SK-N-SH (cell line): ENCODE measurements around the gene RNASE2. TPM values are rescaled to one million over a fixed set of nuclear protein-coding genes. Genes with fewer than 3 reads are reported as not detected.

Experiments
- CTCF ChIA-PET: fragments of 300-600, 350-600 bp; formaldehyde crosslinking; extraction: SDS; loops from one replicate; lab custom pipeline; 2021; lab: Yijun Ruan, JAX
- POLR2A ChIA-PET: fragments of 350-600 bp; sonication (Branson Sonifier 250); formaldehyde crosslinking; extraction: SDS; loops from one replicate; lab custom pipeline; 2020; ENCODE audit warnings: antibody characterized with exemption, inconsistent platforms; lab: Yijun Ruan, JAX
- DNase-seq: peaks from one replicate; pipeline ENCODE4 v3.0.0; 2012
- H2AFZ ChIP-seq: fragments of 200-600 bp; sonication (generic); 2 replicates; pipeline ENCODE4 v1.8.1; 2016; ENCODE audit warnings: antibody characterized with exemption, mild to moderate bottlenecking, low read depth
- H3F3A ChIP-seq: fragments of 200-600 bp; sonication (generic); replicated peaks from 2 replicates; pipeline ENCODE3; 2016; ENCODE audit warnings: antibody characterized with exemption, mild to moderate bottlenecking; ENCODE audit not compliant: insufficient read depth
- H3K27ac ChIP-seq, 2 experiments: fragments of 200-500 bp in 1 of 2; fragments of 200-600 bp in 1 of 2; sonication (Bioruptor generic) in 1 of 2; sonication (generic), shearing (Covaris generic) in 1 of 2; 2 replicates each; pipeline versions ENCODE4 v1.5.1 to v1.6.1; 2014 to 2016; ENCODE audit warnings: low read depth in 2 of 2, inconsistent platforms in 1 of 2, low read length in 1 of 2, mild to moderate bottlenecking in 1 of 2, mixed read lengths in 1 of 2
- H3K27me3 ChIP-seq: fragments of 200-600 bp; sonication (generic), shearing (Covaris generic); 2 replicates; pipeline ENCODE4 v1.6.1; 2016; ENCODE audit warnings: mixed run types; ENCODE audit not compliant: insufficient read depth
- H3K36me3 ChIP-seq, 2 experiments: fragments of 200-500 bp in 1 of 2; fragments of 200-600 bp in 1 of 2; sonication (Bioruptor generic) in 1 of 2; sonication (generic) in 1 of 2; replicated peaks in 1 of 2; 2 replicates each; pipeline versions ENCODE3 to v1.5.1; 2014 to 2016; ENCODE audit warnings: low read length in 1 of 2, mild to moderate bottlenecking in 1 of 2; ENCODE audit not compliant: insufficient read depth in 2 of 2, control insufficient read depth in 1 of 2
- H3K4me1 ChIP-seq, 2 experiments: fragments of 200-500 bp in 1 of 2; fragments of 200-600 bp in 1 of 2; sonication (Bioruptor generic) in 1 of 2; sonication (generic), shearing (Covaris generic) in 1 of 2; 2 replicates each; pipeline versions ENCODE4 v1.5.1 to v1.6.1; 2014 to 2016; ENCODE audit warnings: low read depth in 1 of 2, low read length in 1 of 2, mixed run types in 1 of 2; ENCODE audit not compliant: insufficient read depth in 2 of 2, control insufficient read depth in 1 of 2
- H3K4me2 ChIP-seq: fragments of 200-600 bp; sonication (generic), shearing (Covaris generic); 2 replicates; pipeline ENCODE4 v1.6.1; 2017; ENCODE audit warnings: mixed run types
- H3K4me3 ChIP-seq, 2 experiments: fragments of 200-500 bp in 1 of 2; fragments of 200-600 bp in 1 of 2; sonication (Bioruptor generic) in 1 of 2; sonication (generic), shearing (Covaris generic) in 1 of 2; 2 replicates each; pipeline versions ENCODE4 v1.5.1 to v1.8.1; 2014 to 2016; ENCODE audit warnings: low read depth in 2 of 2, inconsistent platforms in 1 of 2, low read length in 1 of 2, mild to moderate bottlenecking in 1 of 2, mixed read lengths in 1 of 2, moderate library complexity in 1 of 2
- H3K79me2 ChIP-seq: fragments of 200-600 bp; sonication (generic); 2 replicates; pipeline ENCODE4 v1.8.1; 2017; ENCODE audit warnings: mild to moderate bottlenecking; ENCODE audit not compliant: insufficient read depth
- H3K9ac ChIP-seq: fragments of 200-600 bp; sonication (generic); 2 replicates; pipeline ENCODE4 v1.6.1; 2017; ENCODE audit warnings: mixed run types
- H3K9me2 ChIP-seq: fragments of 200-600 bp; sonication (generic); 2 replicates; pipeline ENCODE4 v1.6.1; 2017; ENCODE audit warnings: mixed run types
- H3K9me3 ChIP-seq: fragments of 200-600 bp; sonication (generic); 2 replicates; pipeline ENCODE4 v1.6.1; 2017; ENCODE audit warnings: mixed run types, mild to moderate bottlenecking, moderate library complexity
- H4K20me1 ChIP-seq: fragments of 200-600 bp; sonication (generic); 2 replicates; pipeline ENCODE4 v1.6.1; 2017; ENCODE audit warnings: mild to moderate bottlenecking, mixed run types; ENCODE audit not compliant: insufficient read depth
- ELF1 ChIP-seq: IDR thresholded peaks from 2 replicates; pipeline ENCODE4 v1.4.0; 2012
- EP300 ChIP-seq, 2 experiments: IDR thresholded peaks; 2 replicates each; pipeline versions ENCODE4 v1.4.0 to v1.6.1; 2012; ENCODE audit warnings: borderline replicate concordance in 1 of 2, low read depth in 1 of 2, low read length in 1 of 2
- FOSL2 ChIP-seq: IDR thresholded peaks from 2 replicates; pipeline ENCODE4 v1.4.0; 2012; ENCODE audit warnings: low read depth, mild to moderate bottlenecking, moderate library complexity, borderline replicate concordance
- FOXM1 ChIP-seq: IDR thresholded peaks from 2 replicates; pipeline ENCODE4 v1.4.0; 2012; ENCODE audit warnings: low read depth, mild to moderate bottlenecking
- GABPA ChIP-seq: IDR thresholded peaks from 2 replicates; pipeline ENCODE4 v1.4.0; 2012; ENCODE audit warnings: low read depth, mild to moderate bottlenecking
- GATA2 ChIP-seq: sonication (generic); formaldehyde crosslinking; IDR thresholded peaks from 2 replicates; pipeline ENCODE4 v1.5.0; 2020; ENCODE audit warnings: mild to moderate bottlenecking, missing genetic modification reagents
- JUND ChIP-seq: IDR thresholded peaks from 2 replicates; pipeline ENCODE4 v1.4.0; 2012
- NFIC ChIP-seq: IDR thresholded peaks from 2 replicates; pipeline ENCODE4 v1.4.0; 2012; ENCODE audit warnings: borderline replicate concordance
- NRF1 ChIP-seq: IDR thresholded peaks from 2 replicates; pipeline ENCODE4 v1.6.1; 2012; ENCODE audit warnings: low read depth, mild to moderate bottlenecking, low read length
- RAD21 ChIP-seq: IDR thresholded peaks from 2 replicates; pipeline ENCODE4 v1.6.1; 2012; ENCODE audit warnings: mild to moderate bottlenecking, low read length
- SMC3 ChIP-seq: IDR thresholded peaks from 2 replicates; pipeline ENCODE4 v1.6.1; 2012; ENCODE audit warnings: low read depth, low read length, improper control_type of control experiment
- TAF1 ChIP-seq: IDR thresholded peaks from 2 replicates; pipeline ENCODE4 v1.6.1; 2012; ENCODE audit warnings: low read depth, mild to moderate bottlenecking, low read length, moderate library complexity, borderline replicate concordance
- TCF12 ChIP-seq: IDR thresholded peaks from 2 replicates; pipeline ENCODE4 v1.4.0; 2012
- WGBS: methylation state at CpG from one replicate; pipeline ENCODE4 v1.1.6; 2017; ENCODE audit warnings: low lambda C conversion rate; 5-methylcytosine and 5-hydroxymethylcytosine counted together
- polyA plus RNA-seq, 3 experiments: library from polyadenylated mRNA; depleted of rRNA; stranded (reverse); fragments of >200 nt; gene quantifications; 2 replicates each; pipeline ENCODE4 v1.2.3, GENCODE V29; 2012
- TF ChIP-seq, protein P1 (sequence below): fragments of 150-350 bp; IDR thresholded peaks from 2 replicates; pipeline ENCODE4 v1.6.1; 2017; ENCODE audit warnings: antibody characterized with exemption, low read length, low read depth, borderline replicate concordance
- TF ChIP-seq, protein P2 (sequence below): fragments of 200-600 bp; sonication (generic); IDR thresholded peaks from 2 replicates; pipeline ENCODE4 v1.6.1; 2017; ENCODE audit warnings: antibody characterized with exemption, mild to moderate bottlenecking, moderate library complexity
- TF ChIP-seq, protein P3 (sequence below): IDR thresholded peaks from 2 replicates; pipeline ENCODE4 v1.4.0; 2012; ENCODE audit warnings: low read depth, borderline replicate concordance

The RNASE2 gene
- polyA plus RNA-seq, 1 of the 3 experiments (the other 2 are of a cell fraction) = not detected

DNA sequence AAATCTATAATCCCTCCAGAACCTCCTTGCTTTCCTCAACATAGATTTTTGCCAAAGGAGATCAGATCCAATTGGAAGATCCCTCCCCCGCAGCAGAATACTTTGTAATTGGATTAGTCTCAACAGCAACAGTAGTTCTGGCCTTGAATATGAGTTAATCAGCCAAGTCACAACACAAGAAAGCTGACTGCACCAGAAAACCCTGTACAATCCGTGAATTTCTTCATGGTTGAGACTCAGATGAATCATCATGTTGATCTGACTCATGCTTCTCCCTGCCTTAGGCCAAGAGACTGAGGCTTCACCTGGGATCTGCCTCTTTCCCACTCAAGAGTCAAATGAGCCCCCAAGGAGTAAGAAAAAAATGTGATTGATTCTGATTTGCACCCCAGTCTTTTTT lies 31.5 kb downstream of the RNASE2 start:
- ChIA-PET CTCF (interaction anchor here (2.8 kb wide), 1 partner anchor 15 kb away, joined by 22 read pairs; no protein-coding TSS in a partner anchor), POLR2A (no interaction called here)
- Histone ChIP-seq H3K79me2 (peaks cover 19% of the 10 kb centered on the region), H3K9me3 (no peaks in the 10 kb centered on the region), H3K27ac (peak overlapping the region in 1 of 2 experiments; percentile 57; a peak in 2 of 4 replicates), H3K36me3 (peaks cover under 1 to 11% of the 10 kb centered on the region in 2 experiments), H3K9me2 (no peaks in the 10 kb centered on the region), H4K20me1 (0 out of 2 replicates have a peak, but pooled peaks cover 4% of the 10 kb centered on the region), H3K9ac (no peak overlapping the region), H2AFZ (peak overlapping the region; percentile 51; the same call in 1 of the 2 replicates), H3K4me3 (no peak overlapping the region), H3K4me2 (peak overlapping the region; percentile 16; the same call in 1 of the 2 replicates), H3K4me1 (peaks cover 8 to 27% of the 10 kb centered on the region in 2 experiments)
- 3% methylated on average over 2 of the region's 2 CpGs for WGBS
- no peak for DNase-seq
- TF ChIP-seq TCF12 (peak; percentile 19; the same call in 1 of the 2 replicates), FOSL2 (peak; percentile 94), JUND (peak; percentile 76), RAD21 (no peak), TAF1 (no peak), NFIC (peak; percentile 11; the same call in 1 of the 2 replicates)
- TF ChIP-seq, all 33 proteins: peak for 4
- H3F3A ChIP-seq = peaks cover 13% of the 10 kb centered on the region
- no peaks in the 10 kb centered on the region; the same call in 1 of the 2 replicates for H3K27me3 ChIP-seq

DNA sequence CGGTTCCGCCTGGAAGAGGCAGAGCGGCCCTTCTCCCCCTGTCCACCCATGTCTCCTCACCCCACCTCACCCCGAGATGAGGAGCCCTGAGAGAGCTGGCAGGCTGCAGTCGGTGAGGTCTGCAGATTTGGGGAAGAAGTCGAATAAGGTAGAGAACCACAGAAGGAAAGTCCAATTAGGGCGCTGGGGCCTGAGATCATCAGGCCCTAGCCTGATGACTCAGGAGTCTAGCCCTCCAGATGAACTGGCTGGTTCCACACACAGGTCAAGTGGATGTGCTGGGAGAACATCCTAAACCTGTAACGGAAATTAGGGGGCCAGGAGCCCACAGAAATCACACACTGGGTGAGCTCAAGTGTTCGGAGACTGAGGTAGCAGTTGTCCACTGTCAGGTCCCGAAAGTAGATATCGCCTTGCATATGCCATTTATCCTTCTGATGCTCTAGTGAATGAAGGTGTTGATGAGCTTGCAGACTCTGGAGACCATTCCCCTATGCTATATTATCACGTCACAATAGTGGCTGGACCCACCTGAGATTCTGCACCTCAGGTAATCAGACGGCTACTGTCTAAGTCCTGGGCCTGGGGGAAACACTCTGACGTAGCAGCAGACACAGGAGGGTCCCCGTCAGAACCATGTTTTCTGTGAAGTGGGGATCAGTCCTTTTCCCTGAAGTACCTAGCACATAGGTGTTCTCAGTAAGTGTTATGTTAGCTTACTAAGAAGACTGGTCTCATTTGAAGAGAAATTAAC lies 33.6 kb downstream of the RNASE2 start:
- H3F3A ChIP-seq = peaks cover 13% of the 10 kb centered on the region
- 94% methylated on average over 9 of the region's 15 CpGs for WGBS
- peaks cover 17 to 30% of the 10 kb centered on the region in 2 experiments for H3K36me3 ChIP-seq
- peak overlapping the region; percentile 59 to 84 for H3K27ac ChIP-seq
- H3K27me3 ChIP-seq = no peaks in the 10 kb centered on the region
- peak overlapping the region in 1 of 2 experiments; percentile 95; a peak in 1 of 4 replicates for H3K4me3 ChIP-seq
- no peak overlapping the region; the same call in 1 of the 2 replicates for H3K9ac ChIP-seq
- peak overlapping the region; percentile 91 for H2AFZ ChIP-seq
- ChIA-PET POLR2A (interaction anchor here (0.6 kb wide), 1 partner anchor 14 kb away, joined by 4 read pairs; no protein-coding TSS in a partner anchor), CTCF (interaction anchor here (1.1 to 2.8 kb wide), 3 partner anchors 17 to 51 kb away, joined by 3 to 22 read pairs (median 6); no protein-coding TSS in a partner anchor)
- TF ChIP-seq TAF1 = no peak
- no peak for TF ChIP-seq FOXM1
- no peak for TF ChIP-seq EP300 (IDR thresholded peaks at IDR 0.05; ENCODE audit: borderline replicate concordance in 1 of 2, low read depth in 1 of 2, low read length in 1 of 2)
- TF ChIP-seq RAD21 = no peak
- TF ChIP-seq SMC3 = no peak
- TF ChIP-seq ELF1 = no peak
- TF ChIP-seq, protein P1, sequence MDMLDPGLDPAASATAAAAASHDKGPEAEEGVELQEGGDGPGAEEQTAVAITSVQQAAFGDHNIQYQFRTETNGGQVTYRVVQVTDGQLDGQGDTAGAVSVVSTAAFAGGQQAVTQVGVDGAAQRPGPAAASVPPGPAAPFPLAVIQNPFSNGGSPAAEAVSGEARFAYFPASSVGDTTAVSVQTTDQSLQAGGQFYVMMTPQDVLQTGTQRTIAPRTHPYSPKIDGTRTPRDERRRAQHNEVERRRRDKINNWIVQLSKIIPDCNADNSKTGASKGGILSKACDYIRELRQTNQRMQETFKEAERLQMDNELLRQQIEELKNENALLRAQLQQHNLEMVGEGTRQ = no peak
- TF ChIP-seq FOSL2 = no peak
- TF ChIP-seq TCF12 = no peak
- TF ChIP-seq GATA2 (CRISPR knock-in tag) = no peak
- no peak for TF ChIP-seq NRF1
- TF ChIP-seq, protein P2, sequence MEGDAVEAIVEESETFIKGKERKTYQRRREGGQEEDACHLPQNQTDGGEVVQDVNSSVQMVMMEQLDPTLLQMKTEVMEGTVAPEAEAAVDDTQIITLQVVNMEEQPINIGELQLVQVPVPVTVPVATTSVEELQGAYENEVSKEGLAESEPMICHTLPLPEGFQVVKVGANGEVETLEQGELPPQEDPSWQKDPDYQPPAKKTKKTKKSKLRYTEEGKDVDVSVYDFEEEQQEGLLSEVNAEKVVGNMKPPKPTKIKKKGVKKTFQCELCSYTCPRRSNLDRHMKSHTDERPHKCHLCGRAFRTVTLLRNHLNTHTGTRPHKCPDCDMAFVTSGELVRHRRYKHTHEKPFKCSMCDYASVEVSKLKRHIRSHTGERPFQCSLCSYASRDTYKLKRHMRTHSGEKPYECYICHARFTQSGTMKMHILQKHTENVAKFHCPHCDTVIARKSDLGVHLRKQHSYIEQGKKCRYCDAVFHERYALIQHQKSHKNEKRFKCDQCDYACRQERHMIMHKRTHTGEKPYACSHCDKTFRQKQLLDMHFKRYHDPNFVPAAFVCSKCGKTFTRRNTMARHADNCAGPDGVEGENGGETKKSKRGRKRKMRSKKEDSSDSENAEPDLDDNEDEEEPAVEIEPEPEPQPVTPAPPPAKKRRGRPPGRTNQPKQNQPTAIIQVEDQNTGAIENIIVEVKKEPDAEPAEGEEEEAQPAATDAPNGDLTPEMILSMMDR = no peak
- TF ChIP-seq GABPA = no peak
- TF ChIP-seq, protein P3, sequence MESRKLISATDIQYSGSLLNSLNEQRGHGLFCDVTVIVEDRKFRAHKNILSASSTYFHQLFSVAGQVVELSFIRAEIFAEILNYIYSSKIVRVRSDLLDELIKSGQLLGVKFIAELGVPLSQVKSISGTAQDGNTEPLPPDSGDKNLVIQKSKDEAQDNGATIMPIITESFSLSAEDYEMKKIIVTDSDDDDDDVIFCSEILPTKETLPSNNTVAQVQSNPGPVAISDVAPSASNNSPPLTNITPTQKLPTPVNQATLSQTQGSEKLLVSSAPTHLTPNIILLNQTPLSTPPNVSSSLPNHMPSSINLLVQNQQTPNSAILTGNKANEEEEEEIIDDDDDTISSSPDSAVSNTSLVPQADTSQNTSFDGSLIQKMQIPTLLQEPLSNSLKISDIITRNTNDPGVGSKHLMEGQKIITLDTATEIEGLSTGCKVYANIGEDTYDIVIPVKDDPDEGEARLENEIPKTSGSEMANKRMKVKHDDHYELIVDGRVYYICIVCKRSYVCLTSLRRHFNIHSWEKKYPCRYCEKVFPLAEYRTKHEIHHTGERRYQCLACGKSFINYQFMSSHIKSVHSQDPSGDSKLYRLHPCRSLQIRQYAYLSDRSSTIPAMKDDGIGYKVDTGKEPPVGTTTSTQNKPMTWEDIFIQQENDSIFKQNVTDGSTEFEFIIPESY = no peak
- H4K20me1 ChIP-seq = 0 out of 2 replicates have a peak, but pooled peaks cover 6% of the 10 kb centered on the region
- peaks cover 10 to 29% of the 10 kb centered on the region in 2 experiments for H3K4me1 ChIP-seq
- H3K4me2 ChIP-seq = peak overlapping the region; percentile 39
- no peaks in the 10 kb centered on the region for H3K9me2 ChIP-seq
- no peaks in the 10 kb centered on the region for H3K9me3 ChIP-seq
- no peak for DNase-seq
- peaks cover 30% of the 10 kb centered on the region for H3K79me2 ChIP-seq
